ENCODE data around the gene FYN.
"Not testable (repeated sequence)": the region's sequence is repeated elsewhere in the genome, so short reads cannot be mapped to it uniquely, and the experiment has no call there.

FYN gene

GRCh38 chr6:111786151-111786550 lies 87.1 kb downstream of the FYN start:
- not testable (repeated sequence) for DNase-seq

GRCh38 chr6:111784433-111784832 lies 88.8 kb downstream of the FYN start:
- DNase-seq: no peak

GRCh38 chr6:111782887-111783466 lies 90.3 kb downstream of the FYN start:
- DNase-seq: no peak

- no peak for DNase-seq
These were observed 91.0 kb downstream of the FYN start for GRCh38 chr6:111782192-111782809.

GRCh38 chr6:111781041-111781708 lies 92.1 kb downstream of the FYN start:
- DNase-seq: no peak

GRCh38 chr6:111780393-111780792 lies 92.9 kb downstream of the FYN start:
- DNase-seq: no peak

GRCh38 chr6:111779660-111780059 lies 93.6 kb downstream of the FYN start:
- no peak for DNase-seq

GRCh38 chr6:111779031-111779430 lies 94.2 kb downstream of the FYN start:
- no peak for DNase-seq

- DNase-seq: no peak
These were observed 95.9 kb downstream of the FYN start for GRCh38 chr6:111777357-111777756.

- no peak for DNase-seq
These were observed 96.7 kb downstream of the FYN start for GRCh38 chr6:111776236-111777221.

GRCh38 chr6:111775145-111775922 lies 97.9 kb downstream of the FYN start:
- DNase-seq: no peak

- DNase-seq: no peak
These were observed 98.9 kb downstream of the FYN start for GRCh38 chr6:111774346-111774703.

- no peak for DNase-seq
These were observed 99.5 kb downstream of the FYN start for GRCh38 chr6:111773501-111774345.

GRCh38 chr6:111772381-111772780 lies 100.9 kb downstream of the FYN start:
- no peak for DNase-seq

GRCh38 chr6:111771629-111772028 lies 101.6 kb downstream of the FYN start:
- no peak for DNase-seq

- no peak for DNase-seq
These were observed 102.2 kb downstream of the FYN start for GRCh38 chr6:111771094-111771432.

GRCh38 chr6:111770263-111771093 lies 102.8 kb downstream of the FYN start:
- no peak for DNase-seq

GRCh38 chr6:111769365-111770152 lies 103.7 kb downstream of the FYN start:
- no peak for DNase-seq

GRCh38 chr6:111768431-111768770 lies 104.9 kb downstream of the FYN start:
- DNase-seq: no peak
